ENCODE data around the gene CASP2. TPM values are rescaled to one million over a fixed set of nuclear protein-coding genes. Genes with fewer than 3 reads are reported as not detected.

The CASP2 gene
- total RNA-seq, 1 donor from 2014 or later: 10.9 TPM

GRCh38 chr7:143331179-143331801 lies 43.1 kb downstream of the CASP2 start:
- no peaks in the 10 kb centered on the region for H3K9me3 ChIP-seq (replicated peaks)
- intact Hi-C loops (cut with micrococcal nuclease): no loop called here
- DNase-seq: no peak
- H3K4me3 ChIP-seq: no peak overlapping the region
- no peak for TF ChIP-seq CTCF (IDR thresholded peaks at IDR 0.05; ENCODE audit: borderline replicate concordance)
- H3K36me3 ChIP-seq: no peaks in the 10 kb centered on the region
- no peak overlapping the region for H3K27ac ChIP-seq (replicated peaks)
- H3K27me3 ChIP-seq (ENCODE audit: low read depth): peaks cover 16% of the 10 kb centered on the region
- H3K4me1 ChIP-seq: no peaks in the 10 kb centered on the region

- Histone ChIP-seq H3K4me3 (no peak overlapping the region), H3K4me1 (no peaks in the 10 kb centered on the region), H3K27me3 (ENCODE audit: low read depth) (peaks cover 42% of the 10 kb centered on the region), H3K36me3 (no peaks in the 10 kb centered on the region), H3K27ac (replicated peaks) (no peak overlapping the region), H3K9me3 (replicated peaks) (no peaks in the 10 kb centered on the region)
- no peak for TF ChIP-seq CTCF (IDR thresholded peaks at IDR 0.05; ENCODE audit: borderline replicate concordance)
- DNase-seq: no peak
- intact Hi-C loops (cut with micrococcal nuclease): no loop called here
These were observed 46.1 kb downstream of the CASP2 start for GRCh38 chr7:143334244-143334643.

- H3K4me1 ChIP-seq: no peaks in the 10 kb centered on the region
- no peak for DNase-seq
- peaks cover 52% of the 10 kb centered on the region for H3K27me3 ChIP-seq (ENCODE audit: low read depth)
- intact Hi-C loops (cut with micrococcal nuclease): no loop called here
- no peak for TF ChIP-seq CTCF (IDR thresholded peaks at IDR 0.05; ENCODE audit: borderline replicate concordance)
- H3K27ac ChIP-seq (replicated peaks): no peak overlapping the region
- no peaks in the 10 kb centered on the region for H3K36me3 ChIP-seq
- no peak overlapping the region for H3K4me3 ChIP-seq
- H3K9me3 ChIP-seq (replicated peaks): no peaks in the 10 kb centered on the region
These were observed 49.1 kb downstream of the CASP2 start for GRCh38 chr7:143337216-143337615.

- Histone ChIP-seq H3K36me3 (no peaks in the 10 kb centered on the region), H3K9me3 (replicated peaks) (no peaks in the 10 kb centered on the region), H3K4me1 (peaks cover 5% of the 10 kb centered on the region), H3K4me3 (no peak overlapping the region), H3K27ac (replicated peaks) (no peak overlapping the region), H3K27me3 (ENCODE audit: low read depth) (peaks cover 73% of the 10 kb centered on the region)
- intact Hi-C loops (cut with micrococcal nuclease): no loop called here
- no peak for TF ChIP-seq CTCF (IDR thresholded peaks at IDR 0.05; ENCODE audit: borderline replicate concordance)
- DNase-seq: no peak
These were observed 53.7 kb downstream of the CASP2 start for GRCh38 chr7:143341842-143342241.

GRCh38 chr7:143343596-143343995 lies 55.4 kb downstream of the CASP2 start:
- H3K9me3 ChIP-seq (replicated peaks): no peaks in the 10 kb centered on the region
- no peak for TF ChIP-seq CTCF (IDR thresholded peaks at IDR 0.05; ENCODE audit: borderline replicate concordance)
- H3K27ac ChIP-seq (replicated peaks): no peak overlapping the region
- H3K4me1 ChIP-seq: peaks cover 5% of the 10 kb centered on the region
- peaks cover 62% of the 10 kb centered on the region for H3K27me3 ChIP-seq (ENCODE audit: low read depth)
- no peaks in the 10 kb centered on the region for H3K36me3 ChIP-seq
- no peak overlapping the region for H3K4me3 ChIP-seq
- intact Hi-C loops (cut with micrococcal nuclease): no loop called here
- DNase-seq: no peak
